Keratinocyte (primary cell): ENCODE measurements around the gene NAA80. TPM values are rescaled to one million over a fixed set of nuclear protein-coding genes. Genes with fewer than 3 reads are reported as not detected.
A peak's percentile ranks its signal among the peaks of the same experiment; 100 is the strongest.

Experiments
- DNase-seq: peaks from one replicate; pipeline ENCODE4 v3.0.0-alpha.2; 2011; ENCODE audit warnings: low read depth, missing footprints, low spot score
- FAIRE-seq: peaks from 2 replicates; lab custom pipeline; 2011; peaks lifted over from hg19 to GRCh38; lab: Jason Lieb, UNC
- H2AFZ ChIP-seq: 2 replicates; pipeline ENCODE4 v1.6.0; 2012; ENCODE audit warnings: low read length, control low read depth, inconsistent platforms; ENCODE audit not compliant: control insufficient read depth
- H3K27ac ChIP-seq: 2 replicates; pipeline ENCODE4 v1.5.1; 2011; ENCODE audit warnings: low read length; ENCODE audit not compliant: control insufficient read depth, insufficient read depth
- H3K27me3 ChIP-seq: 3 replicates; pipeline ENCODE4 v1.6.0; 2011; ENCODE audit warnings: low read length; ENCODE audit not compliant: control insufficient read depth, insufficient read depth; ENCODE audit errors: extremely low read depth
- H3K36me3 ChIP-seq, 2 experiments: 2 replicates in 1 of 2; 3 replicates in 1 of 2; pipeline ENCODE4 v1.5.1; 2011; ENCODE audit warnings: low read length in 2 of 2, mild to moderate bottlenecking in 1 of 2; ENCODE audit not compliant: control insufficient read depth in 2 of 2, insufficient read depth in 2 of 2; ENCODE audit errors: extremely low read depth in 1 of 2
- H3K4me1 ChIP-seq: 3 replicates; pipeline ENCODE4 v1.5.1; 2011; ENCODE audit warnings: low read length; ENCODE audit not compliant: control insufficient read depth, insufficient read depth; ENCODE audit errors: extremely low read depth
- H3K4me2 ChIP-seq: 3 replicates; pipeline ENCODE4 v1.6.0; 2011; ENCODE audit warnings: low read depth, low read length; ENCODE audit not compliant: control insufficient read depth, insufficient read depth; ENCODE audit errors: extremely low read depth
- H3K4me3 ChIP-seq, 3 experiments: fragments of 200-600 bp in 1 of 3; sonication (generic) in 1 of 3; 2 replicates in 2 of 3; 3 replicates in 1 of 3; pipeline ENCODE4 v1.5.1; 2011 to 2016; ENCODE audit warnings: low read length in 3 of 3, mild to moderate bottlenecking in 3 of 3, control low read depth in 2 of 3, inconsistent platforms in 1 of 3, low read depth in 1 of 3, mixed read lengths in 1 of 3, mixed run types in 1 of 3, moderate library complexity in 1 of 3; ENCODE audit not compliant: control insufficient read depth in 2 of 3, insufficient read depth in 2 of 3; ENCODE audit errors: extremely low read depth in 1 of 3
- H3K79me2 ChIP-seq: 2 replicates; pipeline ENCODE4 v1.6.0; 2012; ENCODE audit warnings: low read length; ENCODE audit not compliant: control insufficient read depth, insufficient read depth
- H3K9ac ChIP-seq: 3 replicates; pipeline ENCODE4 v1.6.0; 2011; ENCODE audit warnings: low read length; ENCODE audit not compliant: control insufficient read depth, insufficient read depth; ENCODE audit errors: extremely low read depth
- H3K9me1 ChIP-seq: 3 replicates; pipeline ENCODE4 v1.6.0; 2011; ENCODE audit warnings: low read length; ENCODE audit not compliant: control insufficient read depth, insufficient read depth; ENCODE audit errors: extremely low read depth
- H3K9me3 ChIP-seq: 2 replicates; pipeline ENCODE4 v1.5.1; 2012; ENCODE audit warnings: low read depth, low read length; ENCODE audit not compliant: control insufficient read depth
- H4K20me1 ChIP-seq: 3 replicates; pipeline ENCODE4 v1.6.0; 2011; ENCODE audit warnings: low read length; ENCODE audit not compliant: control insufficient read depth, insufficient read depth; ENCODE audit errors: extremely low read depth
- EZH2 ChIP-seq: IDR thresholded peaks from one replicate; pipeline ENCODE4 v1.6.1; 2012; ENCODE audit warnings: inconsistent platforms, mild to moderate bottlenecking, low read length, moderate library complexity
- dilution Hi-C: fragments of 300-500 bp; cut with MboI; formaldehyde crosslinking; loops from one replicate; pipeline ENCODE4 v1.7.0; 2020; ENCODE audit warnings: low sequenced_read_pairs; ENCODE audit not compliant: extremely low pct_ligation_motif_present
- polyA plus RNA-seq, 5 experiments: library from polyadenylated mRNA; depleted of rRNA in 3 of 5; stranded (reverse) in 3 of 5; stranded (forward) in 1 of 5; unstranded in 1 of 5; fragments of >200 nt; gene quantifications; 1 replicate in 1 of 5; 2 replicates in 3 of 5; 3 replicates in 1 of 5; pipeline versions ENCODE4 v1.2.1 to v1.2.3, GENCODE V29; 2011 to 2012; ENCODE audit warnings: missing spikeins in 2 of 5, low read depth in 1 of 5, low replicate concordance in 1 of 5
- TF ChIP-seq, protein P1 (sequence below), 3 experiments: IDR thresholded peaks in 1 of 3; conservative IDR thresholded peaks in 1 of 3; optimal IDR thresholded peaks in 1 of 3; 2 replicates in 2 of 3; 3 replicates in 1 of 3; pipeline versions ENCODE3 to v1.5.1; 2011; ENCODE audit warnings: low read length in 3 of 3, mild to moderate bottlenecking in 3 of 3, moderate library complexity in 2 of 3, control low read depth in 1 of 3, inconsistent platforms in 1 of 3; ENCODE audit not compliant: insufficient read depth in 2 of 3; ENCODE audit errors: extremely low read depth in 1 of 3

Gene NAA80
- polyA plus RNA-seq, 1 donor (not counting 4 experiments of a cell fraction or from before 2014, with no cell fraction given), result 6.1 TPM

DNA sequence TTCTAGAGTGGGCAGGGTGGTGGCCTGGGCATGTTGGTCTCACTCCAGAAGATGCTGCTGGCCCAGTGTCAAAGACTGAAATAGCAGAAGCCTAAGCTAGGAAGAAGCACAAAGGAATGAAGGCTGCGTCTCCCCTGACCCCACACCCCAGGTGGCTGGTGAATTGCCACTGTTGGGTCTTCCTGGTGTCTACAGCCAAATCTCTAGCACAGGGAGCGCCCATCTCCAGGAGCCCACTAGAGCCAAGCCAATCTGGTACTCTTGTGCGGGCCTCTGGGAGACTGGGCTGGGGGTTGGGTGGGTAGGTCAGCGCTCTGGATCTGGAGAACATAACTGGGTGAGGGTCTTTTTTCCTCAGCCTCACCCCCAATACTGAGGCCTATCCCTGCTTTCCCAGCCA lies 27.9 kb upstream of the NAA80 start:
- Histone ChIP-seq H3K9me1 (no peaks in the 10 kb centered on the region), H3K36me3 (peaks cover 27 to 39% of the 10 kb centered on the region in 2 experiments), H3K27me3 (no peaks in the 10 kb centered on the region), H3K4me1 (peaks cover 13% of the 10 kb centered on the region), H3K9ac (peak overlapping the region; percentile 87), H2AFZ (no peak overlapping the region), H3K4me2 (peak overlapping the region; percentile 94), H3K79me2 (peaks cover 36% of the 10 kb centered on the region), H3K4me3 (peak overlapping the region; percentile 86 to 90 (median 87)), H4K20me1 (no peaks in the 10 kb centered on the region), H3K27ac (peak overlapping the region; percentile 74), H3K9me3 (no peaks in the 10 kb centered on the region)
- no peak for TF ChIP-seq EZH2
- TF ChIP-seq, protein P1, sequence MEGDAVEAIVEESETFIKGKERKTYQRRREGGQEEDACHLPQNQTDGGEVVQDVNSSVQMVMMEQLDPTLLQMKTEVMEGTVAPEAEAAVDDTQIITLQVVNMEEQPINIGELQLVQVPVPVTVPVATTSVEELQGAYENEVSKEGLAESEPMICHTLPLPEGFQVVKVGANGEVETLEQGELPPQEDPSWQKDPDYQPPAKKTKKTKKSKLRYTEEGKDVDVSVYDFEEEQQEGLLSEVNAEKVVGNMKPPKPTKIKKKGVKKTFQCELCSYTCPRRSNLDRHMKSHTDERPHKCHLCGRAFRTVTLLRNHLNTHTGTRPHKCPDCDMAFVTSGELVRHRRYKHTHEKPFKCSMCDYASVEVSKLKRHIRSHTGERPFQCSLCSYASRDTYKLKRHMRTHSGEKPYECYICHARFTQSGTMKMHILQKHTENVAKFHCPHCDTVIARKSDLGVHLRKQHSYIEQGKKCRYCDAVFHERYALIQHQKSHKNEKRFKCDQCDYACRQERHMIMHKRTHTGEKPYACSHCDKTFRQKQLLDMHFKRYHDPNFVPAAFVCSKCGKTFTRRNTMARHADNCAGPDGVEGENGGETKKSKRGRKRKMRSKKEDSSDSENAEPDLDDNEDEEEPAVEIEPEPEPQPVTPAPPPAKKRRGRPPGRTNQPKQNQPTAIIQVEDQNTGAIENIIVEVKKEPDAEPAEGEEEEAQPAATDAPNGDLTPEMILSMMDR (optimal IDR thresholded peaks at IDR 0.05 in 1 of 3, IDR thresholded peaks at IDR 0.05 in 1 of 3, conservative IDR thresholded peaks at IDR 0.05 in 1 of 3; ENCODE audit: extremely low read depth in 1 of 3, insufficient read depth in 2 of 3, low read length in 3 of 3), result no peak
- no peak for DNase-seq
- dilution Hi-C loops, result no loop called here
- FAIRE-seq, result no peak

DNA sequence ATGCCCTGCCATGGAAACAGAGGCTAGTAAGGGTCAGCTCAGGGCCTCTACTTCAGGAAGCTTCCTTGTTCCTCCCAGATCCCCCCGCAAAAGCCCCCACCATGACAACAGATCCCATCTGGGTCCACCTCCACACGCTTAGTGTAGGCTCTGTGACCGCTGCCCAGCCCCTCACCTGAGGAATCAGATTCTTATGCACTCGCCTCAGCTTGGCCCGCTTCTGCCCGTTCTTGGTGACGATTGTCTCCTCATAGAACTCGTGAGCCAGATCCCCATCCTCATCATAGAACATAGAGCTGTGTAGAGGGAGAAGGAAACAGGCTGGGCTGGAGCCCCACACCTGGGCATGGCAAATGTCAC lies 27.0 kb upstream of the NAA80 start:
- Histone ChIP-seq H3K9me1 (no peaks in the 10 kb centered on the region), H3K79me2 (peaks cover 28% of the 10 kb centered on the region), H2AFZ (no peak overlapping the region), H3K27me3 (no peaks in the 10 kb centered on the region), H3K9ac (no peak overlapping the region), H3K4me1 (peaks cover 16% of the 10 kb centered on the region), H3K4me2 (no peak overlapping the region), H3K27ac (no peak overlapping the region), H3K9me3 (no peaks in the 10 kb centered on the region), H3K36me3 (peaks cover 21 to 29% of the 10 kb centered on the region in 2 experiments), H3K4me3 (no peak overlapping the region), H4K20me1 (no peaks in the 10 kb centered on the region)
- dilution Hi-C loops, result no loop called here
- TF ChIP-seq, protein P1 (optimal IDR thresholded peaks at IDR 0.05 in 1 of 3, IDR thresholded peaks at IDR 0.05 in 1 of 3, conservative IDR thresholded peaks at IDR 0.05 in 1 of 3; ENCODE audit: extremely low read depth in 1 of 3, insufficient read depth in 2 of 3, low read length in 3 of 3), result no peak
- no peak for TF ChIP-seq EZH2
- DNase-seq (no peak), FAIRE-seq (no peak)
